ENCODE data around the gene CEACAM19.

CEACAM19 gene

GRCh38 chr19:44646049-44646416 lies 25.2 kb upstream of the CEACAM19 start:
- in situ Hi-C loops (cut with MboI; ENCODE audit: low sequenced_read_pairs, unreplicated experiment): no loop called here

DNA sequence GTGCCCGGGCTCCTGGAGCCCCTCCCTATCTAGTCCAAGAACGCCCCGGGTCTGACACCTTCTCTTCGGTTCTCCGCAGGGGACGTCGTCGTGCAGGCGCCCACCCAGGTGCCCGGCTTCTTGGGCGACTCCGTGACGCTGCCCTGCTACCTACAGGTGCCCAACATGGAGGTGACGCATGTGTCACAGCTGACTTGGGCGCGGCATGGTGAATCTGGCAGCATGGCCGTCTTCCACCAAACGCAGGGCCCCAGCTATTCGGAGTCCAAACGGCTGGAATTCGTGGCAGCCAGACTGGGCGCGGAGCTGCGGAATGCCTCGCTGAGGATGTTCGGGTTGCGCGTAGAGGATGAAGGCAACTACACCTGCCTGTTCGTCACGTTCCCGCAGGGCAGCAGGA lies 24.1 kb upstream of the CEACAM19 start:
- DNase-seq (ENCODE audit: low spot score): no peak
- in situ Hi-C loops (cut with MboI; ENCODE audit: low sequenced_read_pairs, unreplicated experiment): no loop called here
- TF ChIP-seq, protein P1, sequence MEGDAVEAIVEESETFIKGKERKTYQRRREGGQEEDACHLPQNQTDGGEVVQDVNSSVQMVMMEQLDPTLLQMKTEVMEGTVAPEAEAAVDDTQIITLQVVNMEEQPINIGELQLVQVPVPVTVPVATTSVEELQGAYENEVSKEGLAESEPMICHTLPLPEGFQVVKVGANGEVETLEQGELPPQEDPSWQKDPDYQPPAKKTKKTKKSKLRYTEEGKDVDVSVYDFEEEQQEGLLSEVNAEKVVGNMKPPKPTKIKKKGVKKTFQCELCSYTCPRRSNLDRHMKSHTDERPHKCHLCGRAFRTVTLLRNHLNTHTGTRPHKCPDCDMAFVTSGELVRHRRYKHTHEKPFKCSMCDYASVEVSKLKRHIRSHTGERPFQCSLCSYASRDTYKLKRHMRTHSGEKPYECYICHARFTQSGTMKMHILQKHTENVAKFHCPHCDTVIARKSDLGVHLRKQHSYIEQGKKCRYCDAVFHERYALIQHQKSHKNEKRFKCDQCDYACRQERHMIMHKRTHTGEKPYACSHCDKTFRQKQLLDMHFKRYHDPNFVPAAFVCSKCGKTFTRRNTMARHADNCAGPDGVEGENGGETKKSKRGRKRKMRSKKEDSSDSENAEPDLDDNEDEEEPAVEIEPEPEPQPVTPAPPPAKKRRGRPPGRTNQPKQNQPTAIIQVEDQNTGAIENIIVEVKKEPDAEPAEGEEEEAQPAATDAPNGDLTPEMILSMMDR (IDR thresholded peaks at IDR 0.05; ENCODE audit: borderline replicate concordance, control extremely low read depth, extremely low read depth, insufficient read depth, missing control alignments): no peak

More at GRCh38 chr19:44646049-44646416, 25.2 kb upstream of the CEACAM19 start:
- DNase-seq (ENCODE audit: low spot score): no peak
- TF ChIP-seq, protein P1 (IDR thresholded peaks at IDR 0.05; ENCODE audit: borderline replicate concordance, control extremely low read depth, extremely low read depth, insufficient read depth, missing control alignments): no peak

- TF ChIP-seq, protein P1 (IDR thresholded peaks at IDR 0.05; ENCODE audit: borderline replicate concordance, control extremely low read depth, extremely low read depth, insufficient read depth, missing control alignments): no peak
- DNase-seq (ENCODE audit: low spot score): no peak
- in situ Hi-C loops (cut with MboI; ENCODE audit: low sequenced_read_pairs, unreplicated experiment): no loop called here
Observed at GRCh38 chr19:44648631-44649251, 22.5 kb upstream of the CEACAM19 start.

- no peak for DNase-seq (ENCODE audit: low spot score)
- TF ChIP-seq, protein P1 (IDR thresholded peaks at IDR 0.05; ENCODE audit: borderline replicate concordance, control extremely low read depth, extremely low read depth, insufficient read depth, missing control alignments): no peak
- in situ Hi-C loops (cut with MboI; ENCODE audit: low sequenced_read_pairs, unreplicated experiment): loop anchor here (10.0 kb wide), 1 partner anchor 75 kb away; no protein-coding TSS in a partner anchor
Observed at GRCh38 chr19:44649578-44650145, 21.6 kb upstream of the CEACAM19 start.

GRCh38 chr19:44653343-44653742 lies 17.9 kb upstream of the CEACAM19 start:
- in situ Hi-C loops (cut with MboI; ENCODE audit: low sequenced_read_pairs, unreplicated experiment): loop anchor here (10.0 kb wide), 1 partner anchor 79 kb away; no protein-coding TSS in a partner anchor
- no peak for DNase-seq (ENCODE audit: low spot score)
- TF ChIP-seq, protein P1 (IDR thresholded peaks at IDR 0.05; ENCODE audit: borderline replicate concordance, control extremely low read depth, extremely low read depth, insufficient read depth, missing control alignments): no peak

- DNase-seq (ENCODE audit: low spot score): peak; percentile 90
- TF ChIP-seq, protein P1 (IDR thresholded peaks at IDR 0.05; ENCODE audit: borderline replicate concordance, control extremely low read depth, extremely low read depth, insufficient read depth, missing control alignments): peak; percentile 95
- in situ Hi-C loops (cut with MboI; ENCODE audit: low sequenced_read_pairs, unreplicated experiment): loop anchor here (10.0 kb wide), 1 partner anchor 79 kb away; no protein-coding TSS in a partner anchor
Observed at GRCh38 chr19:44653977-44654774, 17.1 kb upstream of the CEACAM19 start.
